Peyer's patch (tissue), 4 donors: ENCODE measurements around the gene CETN3.

ENCODE experiments used
- POLR2A ChIP-seq, 2 donors: fragments of 450-650 bp; IDR thresholded peaks; one replicate each; pipeline ENCODE4 v1.5.1; 2017; ENCODE audit warnings: antibody characterized with exemption in 2 of 2, mild to moderate bottlenecking in 2 of 2, moderate library complexity in 2 of 2
- TF ChIP-seq, protein P1 (sequence below), 6 experiments: fragments of 450-650 bp in 4 of 6; fragments of 200-600 bp in 2 of 6; sonication (generic) in 1 of 6; IDR thresholded peaks; one replicate each; pipeline ENCODE4 v1.5.1; 2017 to 2019; ENCODE audit warnings: antibody characterized with exemption in 6 of 6, mild to moderate bottlenecking in 3 of 6, moderate library complexity in 1 of 6

DNA sequence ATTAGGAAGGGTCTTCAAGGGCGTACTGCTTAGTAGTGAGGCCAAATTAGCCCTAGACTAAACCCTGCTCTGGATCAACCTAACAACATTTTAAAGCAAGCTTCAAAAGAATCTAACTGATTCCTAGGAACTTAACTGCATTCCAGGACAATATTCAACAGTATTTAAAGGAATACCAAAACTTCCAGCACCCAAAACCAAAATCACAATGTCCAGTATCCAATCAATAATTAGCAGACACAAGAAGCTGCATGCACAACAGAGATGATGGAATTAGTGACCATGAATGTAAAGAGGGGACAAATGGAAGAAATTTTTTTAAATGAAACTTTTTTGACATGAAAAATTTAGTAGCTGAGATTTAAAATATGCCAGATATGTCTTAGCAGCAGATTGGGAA, 53.9 kb downstream of the CETN3 start:
- TF ChIP-seq, protein P1, sequence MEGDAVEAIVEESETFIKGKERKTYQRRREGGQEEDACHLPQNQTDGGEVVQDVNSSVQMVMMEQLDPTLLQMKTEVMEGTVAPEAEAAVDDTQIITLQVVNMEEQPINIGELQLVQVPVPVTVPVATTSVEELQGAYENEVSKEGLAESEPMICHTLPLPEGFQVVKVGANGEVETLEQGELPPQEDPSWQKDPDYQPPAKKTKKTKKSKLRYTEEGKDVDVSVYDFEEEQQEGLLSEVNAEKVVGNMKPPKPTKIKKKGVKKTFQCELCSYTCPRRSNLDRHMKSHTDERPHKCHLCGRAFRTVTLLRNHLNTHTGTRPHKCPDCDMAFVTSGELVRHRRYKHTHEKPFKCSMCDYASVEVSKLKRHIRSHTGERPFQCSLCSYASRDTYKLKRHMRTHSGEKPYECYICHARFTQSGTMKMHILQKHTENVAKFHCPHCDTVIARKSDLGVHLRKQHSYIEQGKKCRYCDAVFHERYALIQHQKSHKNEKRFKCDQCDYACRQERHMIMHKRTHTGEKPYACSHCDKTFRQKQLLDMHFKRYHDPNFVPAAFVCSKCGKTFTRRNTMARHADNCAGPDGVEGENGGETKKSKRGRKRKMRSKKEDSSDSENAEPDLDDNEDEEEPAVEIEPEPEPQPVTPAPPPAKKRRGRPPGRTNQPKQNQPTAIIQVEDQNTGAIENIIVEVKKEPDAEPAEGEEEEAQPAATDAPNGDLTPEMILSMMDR (IDR thresholded peaks at IDR 0.05) = no peak
- TF ChIP-seq POLR2A (IDR thresholded peaks at IDR 0.05) = no peak
